ENCODE results near the gene ST3GAL5.

GRCh38 chr2:85788603-85789002 lies 100.2 kb downstream of the ST3GAL5 start:
- TF ChIP-seq, protein P1, sequence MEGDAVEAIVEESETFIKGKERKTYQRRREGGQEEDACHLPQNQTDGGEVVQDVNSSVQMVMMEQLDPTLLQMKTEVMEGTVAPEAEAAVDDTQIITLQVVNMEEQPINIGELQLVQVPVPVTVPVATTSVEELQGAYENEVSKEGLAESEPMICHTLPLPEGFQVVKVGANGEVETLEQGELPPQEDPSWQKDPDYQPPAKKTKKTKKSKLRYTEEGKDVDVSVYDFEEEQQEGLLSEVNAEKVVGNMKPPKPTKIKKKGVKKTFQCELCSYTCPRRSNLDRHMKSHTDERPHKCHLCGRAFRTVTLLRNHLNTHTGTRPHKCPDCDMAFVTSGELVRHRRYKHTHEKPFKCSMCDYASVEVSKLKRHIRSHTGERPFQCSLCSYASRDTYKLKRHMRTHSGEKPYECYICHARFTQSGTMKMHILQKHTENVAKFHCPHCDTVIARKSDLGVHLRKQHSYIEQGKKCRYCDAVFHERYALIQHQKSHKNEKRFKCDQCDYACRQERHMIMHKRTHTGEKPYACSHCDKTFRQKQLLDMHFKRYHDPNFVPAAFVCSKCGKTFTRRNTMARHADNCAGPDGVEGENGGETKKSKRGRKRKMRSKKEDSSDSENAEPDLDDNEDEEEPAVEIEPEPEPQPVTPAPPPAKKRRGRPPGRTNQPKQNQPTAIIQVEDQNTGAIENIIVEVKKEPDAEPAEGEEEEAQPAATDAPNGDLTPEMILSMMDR (conservative IDR thresholded peaks at IDR 0.05; ENCODE audit: low read depth in 2 of 2): no peak
- no peak for TF ChIP-seq POLR2AphosphoS5 (IDR thresholded peaks at IDR 0.05; ENCODE audit: low read depth)
- no peak for TF ChIP-seq EZH2 (IDR thresholded peaks at IDR 0.05; ENCODE audit: low read depth, unreplicated experiment)
- no peak for TF ChIP-seq ZNF331 (CRISPR knock-in tag; IDR thresholded peaks at IDR 0.05; ENCODE audit: low read depth)
- no peak for TF ChIP-seq JUNB (IDR thresholded peaks at IDR 0.05; ENCODE audit: unreplicated experiment)
- TF ChIP-seq, protein P2, sequence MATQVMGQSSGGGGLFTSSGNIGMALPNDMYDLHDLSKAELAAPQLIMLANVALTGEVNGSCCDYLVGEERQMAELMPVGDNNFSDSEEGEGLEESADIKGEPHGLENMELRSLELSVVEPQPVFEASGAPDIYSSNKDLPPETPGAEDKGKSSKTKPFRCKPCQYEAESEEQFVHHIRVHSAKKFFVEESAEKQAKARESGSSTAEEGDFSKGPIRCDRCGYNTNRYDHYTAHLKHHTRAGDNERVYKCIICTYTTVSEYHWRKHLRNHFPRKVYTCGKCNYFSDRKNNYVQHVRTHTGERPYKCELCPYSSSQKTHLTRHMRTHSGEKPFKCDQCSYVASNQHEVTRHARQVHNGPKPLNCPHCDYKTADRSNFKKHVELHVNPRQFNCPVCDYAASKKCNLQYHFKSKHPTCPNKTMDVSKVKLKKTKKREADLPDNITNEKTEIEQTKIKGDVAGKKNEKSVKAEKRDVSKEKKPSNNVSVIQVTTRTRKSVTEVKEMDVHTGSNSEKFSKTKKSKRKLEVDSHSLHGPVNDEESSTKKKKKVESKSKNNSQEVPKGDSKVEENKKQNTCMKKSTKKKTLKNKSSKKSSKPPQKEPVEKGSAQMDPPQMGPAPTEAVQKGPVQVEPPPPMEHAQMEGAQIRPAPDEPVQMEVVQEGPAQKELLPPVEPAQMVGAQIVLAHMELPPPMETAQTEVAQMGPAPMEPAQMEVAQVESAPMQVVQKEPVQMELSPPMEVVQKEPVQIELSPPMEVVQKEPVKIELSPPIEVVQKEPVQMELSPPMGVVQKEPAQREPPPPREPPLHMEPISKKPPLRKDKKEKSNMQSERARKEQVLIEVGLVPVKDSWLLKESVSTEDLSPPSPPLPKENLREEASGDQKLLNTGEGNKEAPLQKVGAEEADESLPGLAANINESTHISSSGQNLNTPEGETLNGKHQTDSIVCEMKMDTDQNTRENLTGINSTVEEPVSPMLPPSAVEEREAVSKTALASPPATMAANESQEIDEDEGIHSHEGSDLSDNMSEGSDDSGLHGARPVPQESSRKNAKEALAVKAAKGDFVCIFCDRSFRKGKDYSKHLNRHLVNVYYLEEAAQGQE (IDR thresholded peaks at IDR 0.05; ENCODE audit: unreplicated experiment): no peak
- TF ChIP-seq, protein P3, sequence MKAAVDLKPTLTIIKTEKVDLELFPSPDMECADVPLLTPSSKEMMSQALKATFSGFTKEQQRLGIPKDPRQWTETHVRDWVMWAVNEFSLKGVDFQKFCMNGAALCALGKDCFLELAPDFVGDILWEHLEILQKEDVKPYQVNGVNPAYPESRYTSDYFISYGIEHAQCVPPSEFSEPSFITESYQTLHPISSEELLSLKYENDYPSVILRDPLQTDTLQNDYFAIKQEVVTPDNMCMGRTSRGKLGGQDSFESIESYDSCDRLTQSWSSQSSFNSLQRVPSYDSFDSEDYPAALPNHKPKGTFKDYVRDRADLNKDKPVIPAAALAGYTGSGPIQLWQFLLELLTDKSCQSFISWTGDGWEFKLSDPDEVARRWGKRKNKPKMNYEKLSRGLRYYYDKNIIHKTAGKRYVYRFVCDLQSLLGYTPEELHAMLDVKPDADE (IDR thresholded peaks at IDR 0.05): no peak

Data from GM23338 (cell line).